ENCODE results near the gene NAB1.

Gene NAB1

GRCh38 chr2:190627448-190628412, 21.2 kb upstream of the NAB1 start:
- Mint-ChIP-seq H3K27me3 (peaks cover 9% of the 10 kb centered on the region), H3K4me3 (peak overlapping the region; percentile 84), H3K27ac (peak overlapping the region; percentile 7), H3K4me1 (peaks cover 11% of the 10 kb centered on the region), H3K9me3 (peaks cover 3% of the 10 kb centered on the region), H3K36me3 (peaks cover 5% of the 10 kb centered on the region)
- peak; percentile 80 for ATAC-seq

GRCh38 chr2:190628591-190629319, 20.1 kb upstream of the NAB1 start:
- Mint-ChIP-seq H3K36me3 (peaks cover 5% of the 10 kb centered on the region), H3K4me3 (no peak overlapping the region), H3K9me3 (peaks cover 3% of the 10 kb centered on the region), H3K27ac (no peak overlapping the region), H3K27me3 (peaks cover 2% of the 10 kb centered on the region), H3K4me1 (peaks cover 11% of the 10 kb centered on the region)
- ATAC-seq, result no peak

GRCh38 chr2:190634381-190634780, 14.5 kb upstream of the NAB1 start:
- Mint-ChIP-seq H3K9me3 (no peaks in the 10 kb centered on the region), H3K4me3 (no peak overlapping the region), H3K27ac (no peak overlapping the region), H3K27me3 (no peaks in the 10 kb centered on the region), H3K4me1 (peaks cover 13% of the 10 kb centered on the region), H3K36me3 (no peaks in the 10 kb centered on the region)
- ATAC-seq, result no peak

- no peak overlapping the region for H3K4me3 Mint-ChIP-seq
- no peak overlapping the region for H3K27ac Mint-ChIP-seq
- peaks cover 13% of the 10 kb centered on the region for H3K4me1 Mint-ChIP-seq
- no peaks in the 10 kb centered on the region for H3K27me3 Mint-ChIP-seq
- ATAC-seq, result no peak
- no peaks in the 10 kb centered on the region for H3K36me3 Mint-ChIP-seq
- no peaks in the 10 kb centered on the region for H3K9me3 Mint-ChIP-seq
Measured at GRCh38 chr2:190635781-190636180, 13.1 kb upstream of the NAB1 start.

GRCh38 chr2:190636361-190636760, 12.5 kb upstream of the NAB1 start:
- Mint-ChIP-seq H3K36me3 (no peaks in the 10 kb centered on the region), H3K4me3 (no peak overlapping the region), H3K27ac (no peak overlapping the region), H3K9me3 (no peaks in the 10 kb centered on the region), H3K4me1 (peaks cover 13% of the 10 kb centered on the region), H3K27me3 (no peaks in the 10 kb centered on the region)
- no peak for ATAC-seq

- H3K4me3 Mint-ChIP-seq, result no peak overlapping the region
Measured at GRCh38 chr2:190637281-190637734, 11.6 kb upstream of the NAB1 start.

GRCh38 chr2:190637903-190638618, 10.8 kb upstream of the NAB1 start:
- H3K9me3 Mint-ChIP-seq, result no peaks in the 10 kb centered on the region
- peaks cover 13% of the 10 kb centered on the region for H3K4me1 Mint-ChIP-seq
- peak overlapping the region; percentile 18 for H3K27ac Mint-ChIP-seq
- H3K27me3 Mint-ChIP-seq, result no peaks in the 10 kb centered on the region
- H3K36me3 Mint-ChIP-seq, result no peaks in the 10 kb centered on the region
- no peak overlapping the region for H3K4me3 Mint-ChIP-seq
- no peak for ATAC-seq

More at GRCh38 chr2:190637281-190637734, 11.6 kb upstream of the NAB1 start:
- H3K4me1 Mint-ChIP-seq, result peaks cover 13% of the 10 kb centered on the region
- no peaks in the 10 kb centered on the region for H3K9me3 Mint-ChIP-seq
- no peaks in the 10 kb centered on the region for H3K27me3 Mint-ChIP-seq
- H3K27ac Mint-ChIP-seq, result peak overlapping the region; percentile 18
- peak; percentile 32 for ATAC-seq
- no peaks in the 10 kb centered on the region for H3K36me3 Mint-ChIP-seq

- Mint-ChIP-seq H3K4me1 (peaks cover 13% of the 10 kb centered on the region), H3K4me3 (no peak overlapping the region), H3K27me3 (no peaks in the 10 kb centered on the region), H3K36me3 (no peaks in the 10 kb centered on the region), H3K27ac (no peak overlapping the region), H3K9me3 (no peaks in the 10 kb centered on the region)
- no peak for ATAC-seq
Measured at GRCh38 chr2:190640117-190640516, 8.8 kb upstream of the NAB1 start.

- peaks cover 15% of the 10 kb centered on the region for H3K4me1 Mint-ChIP-seq
- no peak overlapping the region for H3K27ac Mint-ChIP-seq
- no peak for ATAC-seq
- no peaks in the 10 kb centered on the region for H3K27me3 Mint-ChIP-seq
- no peaks in the 10 kb centered on the region for H3K9me3 Mint-ChIP-seq
- no peaks in the 10 kb centered on the region for H3K36me3 Mint-ChIP-seq
- H3K4me3 Mint-ChIP-seq, result no peak overlapping the region
Measured at GRCh38 chr2:190641469-190641868, 7.4 kb upstream of the NAB1 start.

GRCh38 chr2:190646780-190647522, 1.9 kb upstream of the NAB1 start:
- peaks cover 34% of the 10 kb centered on the region for H3K4me1 Mint-ChIP-seq
- H3K9me3 Mint-ChIP-seq, result no peaks in the 10 kb centered on the region
- H3K27me3 Mint-ChIP-seq, result no peaks in the 10 kb centered on the region
- no peak for ATAC-seq
- no peak overlapping the region for H3K27ac Mint-ChIP-seq
- H3K36me3 Mint-ChIP-seq, result no peaks in the 10 kb centered on the region
- no peak overlapping the region for H3K4me3 Mint-ChIP-seq

GRCh38 chr2:190648289-190649034, 421 bp upstream of the NAB1 start:
- H3K4me1 Mint-ChIP-seq, result peaks cover 34% of the 10 kb centered on the region
- ATAC-seq, result peak; percentile 85
- H3K27me3 Mint-ChIP-seq, result no peaks in the 10 kb centered on the region
- no peaks in the 10 kb centered on the region for H3K36me3 Mint-ChIP-seq
- peak overlapping the region; percentile 91 for H3K4me3 Mint-ChIP-seq
- no peaks in the 10 kb centered on the region for H3K9me3 Mint-ChIP-seq
- H3K27ac Mint-ChIP-seq, result peak overlapping the region; percentile 92

GRCh38 chr2:190649798-190650390, 1.0 kb downstream of the NAB1 start:
- Mint-ChIP-seq H3K36me3 (no peaks in the 10 kb centered on the region), H3K4me3 (peak overlapping the region; percentile 92), H3K9me3 (no peaks in the 10 kb centered on the region), H3K4me1 (peaks cover 34% of the 10 kb centered on the region), H3K27ac (peak overlapping the region; percentile 92), H3K27me3 (no peaks in the 10 kb centered on the region)
- ATAC-seq, result no peak

GRCh38 chr2:190651413-190651812, 2.5 kb downstream of the NAB1 start:
- Mint-ChIP-seq H3K27ac (no peak overlapping the region), H3K9me3 (no peaks in the 10 kb centered on the region), H3K4me3 (no peak overlapping the region), H3K36me3 (no peaks in the 10 kb centered on the region), H3K4me1 (peaks cover 36% of the 10 kb centered on the region), H3K27me3 (no peaks in the 10 kb centered on the region)
- no peak for ATAC-seq

- no peak for ATAC-seq
- no peak overlapping the region for H3K27ac Mint-ChIP-seq
- no peaks in the 10 kb centered on the region for H3K27me3 Mint-ChIP-seq
- H3K9me3 Mint-ChIP-seq, result no peaks in the 10 kb centered on the region
- H3K4me3 Mint-ChIP-seq, result no peak overlapping the region
- H3K36me3 Mint-ChIP-seq, result peaks cover 1% of the 10 kb centered on the region
- H3K4me1 Mint-ChIP-seq, result peaks cover 22% of the 10 kb centered on the region
Measured at GRCh38 chr2:190653231-190653630, 4.3 kb downstream of the NAB1 start.
